Common myeloid progenitor, CD34-positive (primary cell): ENCODE results near the gene STIMATE.

Source experiments
- CTCF ChIA-PET: fragments of 350-600 bp; sonication (Branson Sonifier 250); formaldehyde crosslinking; loops from one replicate; lab custom pipeline; 2021; ENCODE audit warnings: antibody characterized with exemption; lab: Charles Lee
- POLR2A ChIA-PET: fragments of 350-600 bp; sonication (Branson Sonifier 250); formaldehyde crosslinking; loops from one replicate; lab custom pipeline; 2021; ENCODE audit warnings: antibody characterized with exemption; lab: Charles Lee
- DNase-seq, 3 donors: peaks; one replicate each; pipeline versions ENCODE4 v3.0.0 to v3.0.0-alpha.2; 2013
- H3K27ac ChIP-seq, 2 experiments: 1 replicate in 1 of 2; 2 replicates in 1 of 2; pipeline ENCODE4 v1.7.0; 2013; ENCODE audit warnings: inconsistent platforms in 2 of 2, low read length in 2 of 2, mild to moderate bottlenecking in 2 of 2, low read depth in 1 of 2, moderate library complexity in 1 of 2; ENCODE audit not compliant: severe bottlenecking in 2 of 2, insufficient read depth in 1 of 2, poor library complexity in 1 of 2
- H3K27me3 ChIP-seq, 5 experiments: replicated peaks in 2 of 5; 1 replicate in 3 of 5; 2 replicates in 2 of 5; pipeline versions ENCODE4 v1.6.1 to v1.7.0; 2013; ENCODE audit warnings: low read length in 4 of 5, mild to moderate bottlenecking in 2 of 5, moderate library complexity in 2 of 5, inconsistent platforms in 1 of 5; ENCODE audit not compliant: insufficient read depth in 5 of 5, control insufficient read depth in 4 of 5
- H3K36me3 ChIP-seq, 4 experiments: 1 replicate in 2 of 4; 2 replicates in 2 of 4; pipeline versions ENCODE4 v1.6.1 to v1.7.0; 2013; ENCODE audit warnings: low read length in 3 of 4, control low read depth in 1 of 4, mild to moderate bottlenecking in 1 of 4; ENCODE audit not compliant: control insufficient read depth in 4 of 4, insufficient read depth in 4 of 4
- H3K4me1 ChIP-seq, 4 experiments: 1 replicate in 3 of 4; 2 replicates in 1 of 4; pipeline versions ENCODE4 v1.6.1 to v1.7.1; 2013; ENCODE audit warnings: low read length in 3 of 4, mild to moderate bottlenecking in 3 of 4, control low read depth in 1 of 4, inconsistent platforms in 1 of 4, moderate library complexity in 1 of 4; ENCODE audit not compliant: control insufficient read depth in 4 of 4, insufficient read depth in 4 of 4; ENCODE audit errors: control extremely low read depth in 1 of 4
- H3K4me3 ChIP-seq, 7 experiments: 1 replicate in 4 of 7; 2 replicates in 3 of 7; pipeline versions ENCODE4 v1.5.1 to v1.7.0; 2013; ENCODE audit warnings: mild to moderate bottlenecking in 7 of 7, low read length in 6 of 7, moderate library complexity in 6 of 7, inconsistent platforms in 2 of 7, low read depth in 2 of 7, control low read depth in 1 of 7; ENCODE audit not compliant: insufficient read depth in 4 of 7, control insufficient read depth in 1 of 7; ENCODE audit errors: extremely low read depth in 1 of 7
- H3K9me3 ChIP-seq, 5 experiments: 1 replicate in 4 of 5; 2 replicates in 1 of 5; pipeline versions ENCODE4 v1.6.1 to v1.7.1; 2013; ENCODE audit warnings: low read length in 4 of 5, mild to moderate bottlenecking in 2 of 5, inconsistent platforms in 1 of 5, low read depth in 1 of 5, moderate library complexity in 1 of 5; ENCODE audit not compliant: control insufficient read depth in 4 of 5, insufficient read depth in 2 of 5; ENCODE audit errors: control extremely low read depth in 1 of 5
- WGBS: methylation state at CpG from one replicate; pipeline ENCODE4 v1.1.5; 2013; ENCODE audit not compliant: insufficient coverage; 5-methylcytosine and 5-hydroxymethylcytosine counted together

Gene STIMATE

DNA sequence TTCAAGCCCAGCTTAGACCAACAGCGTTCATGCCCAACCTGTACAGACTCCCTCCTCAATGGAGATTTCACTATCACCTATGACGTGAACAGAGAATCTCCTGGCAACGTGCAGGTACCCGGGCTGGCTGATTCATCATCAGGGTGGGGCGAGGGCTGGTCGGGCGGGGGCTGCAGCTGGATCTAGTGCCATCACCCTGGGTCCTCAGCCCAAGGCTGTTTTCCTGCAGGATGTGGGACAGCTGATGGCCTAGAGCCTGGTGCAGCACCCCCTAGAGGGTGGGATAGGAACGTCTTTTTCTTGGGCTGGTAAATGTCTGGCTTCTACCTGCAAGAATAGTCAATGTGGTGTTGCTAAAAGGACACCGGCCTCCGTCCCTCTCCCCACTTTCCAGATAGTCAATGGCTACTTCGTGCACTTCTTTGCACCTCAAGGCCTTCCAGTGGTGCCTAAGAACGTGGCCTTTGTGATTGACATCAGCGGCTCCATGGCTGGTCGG lies 98.3 kb downstream of the STIMATE start:
- H3K27ac ChIP-seq, result no peak overlapping the region
- ChIA-PET POLR2A (no interaction called here), CTCF (interaction anchor here (0.8 to 2.6 kb wide), 8 partner anchors 8 to 128 kb away, joined by 3 to 16 read pairs (median 4); no protein-coding TSS in a partner anchor)
- no peaks in the 10 kb centered on the region for H3K27me3 ChIP-seq
- H3K36me3 ChIP-seq, result no peaks in the 10 kb centered on the region
- DNase-seq, result peak in 1 of 3 donors; percentile 25
- WGBS, result 77% methylated on average over 11 of the region's 14 CpGs
- H3K9me3 ChIP-seq, result no peaks in the 10 kb centered on the region
- no peaks in the 10 kb centered on the region for H3K4me1 ChIP-seq
- H3K4me3 ChIP-seq, result no peak overlapping the region

DNA sequence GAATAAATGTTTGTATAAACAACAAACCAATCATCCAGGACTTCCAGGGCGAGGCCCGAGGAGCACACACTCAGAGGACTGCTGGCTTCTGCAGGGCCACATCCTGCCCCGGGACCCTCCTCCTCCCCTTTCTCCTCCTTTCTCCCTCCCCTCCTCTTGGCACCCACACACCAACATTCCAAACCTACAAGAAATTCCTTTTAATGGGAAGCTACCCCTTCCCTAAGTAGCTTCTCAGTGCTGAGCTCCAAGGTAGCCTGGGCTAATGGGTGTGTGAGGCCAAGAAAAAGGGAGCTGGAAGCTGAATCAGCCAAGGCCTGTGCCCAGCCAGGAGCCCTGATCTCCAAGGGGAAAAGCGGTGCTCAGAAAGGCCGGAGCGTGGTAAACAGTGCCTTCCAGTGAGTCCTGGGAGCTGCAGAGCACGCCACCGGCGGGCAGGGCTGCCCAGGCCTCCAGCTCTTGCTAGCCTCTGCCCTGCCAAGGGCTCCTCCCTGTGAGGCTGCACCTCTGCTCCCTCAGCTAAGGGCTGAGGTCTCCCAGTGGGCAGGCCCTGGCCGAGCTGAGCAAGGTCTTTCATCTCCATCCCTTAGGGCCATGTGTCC lies 98.9 kb downstream of the STIMATE start:
- CTCF ChIA-PET, result interaction anchor here (0.9 to 2.6 kb wide), 6 partner anchors 9 to 129 kb away, joined by 3 to 16 read pairs (median 4); no protein-coding TSS in a partner anchor
- WGBS, result 100% methylated on average over 8 of the region's 10 CpGs

DNA sequence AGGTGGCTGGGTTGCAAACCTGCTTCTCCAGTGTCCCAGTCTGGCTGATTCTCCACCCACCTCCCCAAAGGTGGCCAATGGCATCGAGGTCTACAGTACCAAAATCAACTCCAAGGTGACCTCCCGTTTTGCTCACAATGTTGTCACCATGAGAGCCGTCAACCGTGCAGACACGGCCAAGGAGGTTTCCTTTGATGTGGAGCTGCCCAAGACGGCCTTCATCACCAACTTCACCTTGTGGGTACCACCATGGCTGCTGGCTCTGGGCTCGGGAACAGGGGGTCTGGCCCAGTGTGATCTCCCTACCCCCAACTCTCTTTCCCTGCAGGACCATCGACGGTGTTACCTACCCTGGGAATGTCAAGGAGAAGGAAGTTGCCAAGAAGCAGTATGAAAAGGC lies 100.9 kb downstream of the STIMATE start:
- ChIA-PET CTCF (interaction anchor here (1.1 kb wide), 1 partner anchor 9 kb away, joined by 3 read pairs; no protein-coding TSS in a partner anchor), POLR2A (no interaction called here)
- Histone ChIP-seq H3K27me3 (no peaks in the 10 kb centered on the region), H3K4me3 (no peak overlapping the region), H3K36me3 (no peaks in the 10 kb centered on the region), H3K9me3 (no peaks in the 10 kb centered on the region), H3K4me1 (no peaks in the 10 kb centered on the region), H3K27ac (no peak overlapping the region)
- DNase-seq, result no peak
- WGBS, result 100% methylated on average over 7 of the region's 9 CpGs

More for the DNA sequence above, 98.9 kb downstream of the STIMATE start:
- Histone ChIP-seq H3K4me1 (no peaks in the 10 kb centered on the region), H3K4me3 (no peak overlapping the region), H3K9me3 (no peaks in the 10 kb centered on the region), H3K27ac (no peak overlapping the region), H3K36me3 (no peaks in the 10 kb centered on the region), H3K27me3 (no peaks in the 10 kb centered on the region)
- no peak for DNase-seq
- POLR2A ChIA-PET, result no interaction called here

DNA sequence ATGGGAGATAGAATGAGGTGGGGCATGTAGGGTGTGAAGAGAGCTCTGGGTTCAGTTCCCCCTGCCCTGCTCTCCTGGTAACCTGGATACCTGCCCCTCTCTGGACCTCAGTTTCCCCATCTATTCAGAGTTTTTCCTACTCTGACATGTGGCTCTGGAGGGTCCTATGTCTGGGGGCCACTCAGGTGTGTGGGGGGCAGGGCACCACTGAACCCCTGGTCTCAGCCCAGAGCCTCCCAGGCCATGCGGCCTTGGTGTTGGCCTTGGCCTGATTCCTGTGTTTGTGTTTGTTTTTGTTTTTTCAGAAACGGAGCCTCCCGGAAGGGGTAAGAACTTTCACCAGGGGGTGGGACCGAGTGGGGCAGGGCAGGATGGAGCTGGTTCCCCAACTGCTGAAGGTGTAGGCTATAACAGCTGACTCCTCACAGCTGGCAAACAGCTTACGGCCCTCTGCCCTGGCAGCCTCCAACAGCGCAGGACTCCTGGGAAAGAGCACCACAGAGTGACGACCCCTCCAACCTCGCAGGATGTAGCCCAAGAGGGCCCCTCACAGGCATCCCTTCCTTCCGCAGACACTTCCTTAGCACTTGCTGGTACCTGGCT lies 101.9 kb downstream of the STIMATE start:
- Histone ChIP-seq H3K4me1 (no peaks in the 10 kb centered on the region), H3K27me3 (no peaks in the 10 kb centered on the region), H3K27ac (no peak overlapping the region), H3K4me3 (no peak overlapping the region), H3K36me3 (no peaks in the 10 kb centered on the region), H3K9me3 (no peaks in the 10 kb centered on the region)
- DNase-seq, result no peak
- POLR2A ChIA-PET, result no interaction called here
- 76% methylated on average over 6 of the region's 9 CpGs for WGBS
- CTCF ChIA-PET, result interaction anchor here (0.9 kb wide), 1 partner anchor 12 kb away, joined by 3 read pairs; no protein-coding TSS in a partner anchor

DNA sequence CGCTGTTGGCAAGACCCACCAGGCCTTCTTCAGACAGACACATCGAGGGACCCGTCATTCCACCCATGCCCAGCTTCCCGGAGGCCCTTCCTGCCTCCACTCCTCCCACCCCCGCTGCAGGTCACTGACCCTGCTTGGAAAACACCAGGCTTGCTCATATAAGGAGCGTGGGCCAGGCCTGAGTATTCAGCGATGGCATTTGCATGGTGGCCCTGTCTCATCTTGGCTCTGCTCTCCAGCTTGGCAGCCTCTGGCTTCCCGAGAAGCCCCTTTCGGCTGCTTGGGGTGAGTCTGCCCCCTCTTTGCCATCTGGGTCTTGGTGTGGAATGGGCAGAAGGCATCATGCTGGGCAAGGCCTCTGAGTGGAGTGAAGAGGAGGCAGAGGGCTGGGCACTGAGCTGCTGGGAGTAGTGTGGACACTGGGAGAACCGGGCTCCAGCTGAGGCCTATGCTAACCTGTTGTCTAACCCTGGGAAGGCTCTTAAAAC lies 102.7 kb downstream of the STIMATE start, which contains the start of gene ITIH3:
TSS of gene ITIH3 (plus strand) at position 185 of the 488 bp plus-strand sequence. CDS start at position 193, 8 bp downstream.
- no peak within 1 kb of the TSS for H3K27ac ChIP-seq
- 85% methylated on average over 9 of the region's 10 CpGs for WGBS
- H3K9me3 ChIP-seq, result no peaks in the 10 kb centered on the region
- no peaks in the 10 kb centered on the region for H3K36me3 ChIP-seq
- no peaks in the 10 kb centered on the region for H3K4me1 ChIP-seq
- no peak within 1 kb of the TSS for H3K4me3 ChIP-seq
- ChIA-PET POLR2A (no interaction called here), CTCF (no interaction called here)
- no peaks in the 10 kb centered on the region for H3K27me3 ChIP-seq
- DNase-seq, result no peak

DNA sequence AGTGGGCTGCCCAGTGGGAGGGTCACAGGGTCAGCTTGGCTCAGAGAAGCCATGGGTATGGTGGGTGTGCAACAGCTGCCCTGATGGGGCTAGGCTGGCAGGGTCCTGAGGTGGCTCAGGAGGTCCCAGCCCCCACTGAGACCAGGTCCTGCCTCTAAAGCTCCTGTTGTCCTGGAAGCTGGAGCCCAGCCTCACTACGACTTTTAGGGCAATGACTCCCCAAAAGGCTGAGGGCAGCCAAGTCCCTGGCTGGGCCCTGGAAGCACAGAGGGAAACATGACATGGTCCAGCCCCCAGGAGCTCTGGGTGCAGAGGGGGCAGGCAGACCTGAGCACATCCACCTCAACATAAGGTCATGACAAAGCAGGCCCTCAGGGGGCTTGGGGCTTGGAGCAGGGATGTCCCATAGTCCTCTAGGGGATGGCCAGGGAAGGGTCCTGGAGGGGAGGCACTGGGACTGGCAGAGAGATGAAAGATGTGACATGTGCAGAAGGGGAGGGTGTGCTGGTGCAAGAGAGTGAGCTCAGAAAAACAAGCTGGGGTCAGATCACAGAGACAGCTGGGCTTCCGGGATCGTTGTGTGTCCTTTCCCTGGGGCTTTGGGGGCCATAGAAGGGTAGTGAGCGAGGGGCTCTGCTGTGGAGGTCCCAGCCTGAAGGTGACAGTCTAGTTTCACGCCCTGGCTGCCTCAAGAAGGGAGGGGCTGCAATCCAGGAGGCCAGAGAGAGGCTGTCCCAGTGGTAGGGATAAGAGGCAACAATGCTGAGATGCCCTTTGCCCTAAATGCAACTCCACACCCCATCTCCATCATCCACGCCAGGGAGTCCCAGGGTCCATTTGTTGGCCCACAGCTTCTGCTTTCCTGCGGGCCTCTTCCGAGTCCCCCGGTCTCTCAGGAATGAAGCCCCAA lies 103.4 kb downstream of the STIMATE start:
- WGBS, result 78% methylated on average over 5 of the region's 9 CpGs
- Histone ChIP-seq H3K27me3 (no peaks in the 10 kb centered on the region), H3K36me3 (no peaks in the 10 kb centered on the region), H3K4me3 (no peak overlapping the region), H3K9me3 (no peaks in the 10 kb centered on the region), H3K4me1 (no peaks in the 10 kb centered on the region), H3K27ac (no peak overlapping the region)
- no peak for DNase-seq
- POLR2A ChIA-PET, result no interaction called here
- CTCF ChIA-PET, result no interaction called here
